Measurements from ENCODE around the gene GPAM. TPM values are rescaled to one million over a fixed set of nuclear protein-coding genes. Genes with fewer than 3 reads are reported as not detected.
A peak's percentile ranks its signal among the peaks of the same experiment; 100 is the strongest.

GPAM gene
- total RNA-seq, 8 experiments from 2014 or later = 10.4 to 103 (median 14.1) TPM

DNA sequence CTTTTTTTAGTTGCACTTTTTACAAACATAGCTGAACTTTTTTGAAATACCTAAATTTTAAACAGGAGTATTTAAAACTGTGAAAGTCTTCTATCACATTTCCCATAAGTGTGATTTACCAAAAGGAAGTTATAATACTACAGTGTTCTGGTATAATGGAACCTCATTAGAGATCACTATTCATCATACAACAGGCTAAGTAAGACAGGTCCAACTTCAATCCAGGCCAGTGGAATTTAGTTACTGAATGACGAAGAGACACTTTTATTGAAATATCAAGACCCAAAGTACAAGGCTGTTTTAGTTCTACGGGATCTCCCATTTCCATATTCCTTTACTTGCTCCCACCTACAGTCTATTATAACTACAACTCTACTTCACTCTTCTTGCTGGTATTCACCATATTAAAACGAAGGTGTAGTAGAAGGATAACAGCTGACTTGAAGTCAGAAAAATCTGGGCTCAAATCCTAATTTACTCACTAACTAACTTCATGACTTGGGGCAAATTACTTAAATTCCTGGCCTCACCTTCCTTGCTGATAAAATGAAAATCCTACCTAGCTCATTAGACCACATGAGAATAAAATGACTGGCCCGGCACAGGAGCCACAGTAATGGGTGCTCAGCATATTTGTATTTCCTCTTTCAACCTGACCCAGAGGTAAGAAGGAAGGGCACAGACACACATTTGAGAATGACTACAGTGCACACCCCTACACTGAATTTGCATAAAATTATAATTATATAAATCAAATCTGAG is 21.6 kb downstream of the GPAM start:
- in situ Hi-C loops (cut with MboI; ENCODE audit: low pct_unique_long_range_greater_than_20kb in 2 of 9, low sequenced_read_pairs in 9 of 9, unreplicated experiment in 9 of 9) = loop anchor here in 1 of 9 experiments (25.0 kb wide), 1 partner anchor 150 kb away; no protein-coding TSS in a partner anchor
- H3K4me1 ChIP-seq (replicated peaks in 1 of 2) = no peaks in the 10 kb centered on the region
- H3K4me3 ChIP-seq = no peak overlapping the region
- no peak overlapping the region for H3K27ac ChIP-seq
- WGBS, 10 experiments = 44 to 93% (median 61%) methylated on average over 1 to 4 of the region's 4 CpGs; no CpG with 5 or more reads in 1 of the 10 experiments
- no peak for ATAC-seq (replicated peaks in 6 of 8)

DNA sequence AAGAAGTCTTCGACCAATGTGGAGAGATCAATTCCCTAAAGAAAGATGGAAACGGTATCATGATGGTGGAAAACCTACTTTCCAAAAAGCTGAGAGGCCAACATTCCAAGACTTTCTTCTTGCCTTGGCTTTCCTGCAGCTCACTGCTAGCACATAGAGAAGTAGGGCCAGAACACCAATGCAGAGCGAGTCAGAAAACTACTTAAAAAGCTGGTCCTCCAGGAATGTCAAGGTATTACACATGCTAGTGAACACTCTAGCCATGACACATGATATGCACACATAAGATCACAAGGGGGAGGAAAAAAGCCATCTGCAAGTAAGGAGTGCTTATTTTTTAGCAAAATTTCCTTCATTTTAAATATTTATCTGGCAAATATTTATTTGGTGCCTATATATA is 22.7 kb downstream of the GPAM start:
- no peak for ATAC-seq (replicated peaks in 6 of 8)
- in situ Hi-C loops (cut with MboI; ENCODE audit: low pct_unique_long_range_greater_than_20kb in 2 of 9, low sequenced_read_pairs in 9 of 9, unreplicated experiment in 9 of 9) = loop anchor here in 1 of 9 experiments (25.0 kb wide), 1 partner anchor 151 kb away; no protein-coding TSS in a partner anchor

DNA sequence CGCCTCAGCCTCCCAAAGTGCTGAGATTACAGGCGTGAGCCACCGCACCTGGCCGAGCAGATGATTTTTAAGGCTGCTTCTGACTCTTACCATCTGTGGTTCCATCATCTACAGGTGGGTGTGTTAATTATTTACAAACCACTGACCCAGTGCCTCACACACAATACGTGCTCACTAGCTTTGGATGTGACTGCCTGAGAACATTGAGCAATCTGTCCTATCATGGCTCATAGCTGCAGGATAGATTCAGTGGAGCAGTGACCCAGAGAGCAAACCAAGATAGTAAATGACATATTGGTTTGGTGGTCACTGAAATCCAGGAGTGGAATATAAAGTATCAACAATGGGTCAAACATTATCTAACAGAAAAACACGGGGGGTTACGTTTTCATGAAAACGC is 24.1 kb downstream of the GPAM start:
- H3K27ac ChIP-seq = no peak overlapping the region
- no peak overlapping the region for H3K4me3 ChIP-seq
- ATAC-seq (replicated peaks in 6 of 8) = no peak
- 74 to 100% (median 97%) methylated on average over 1 to 6 of the region's 8 CpGs; no CpG with 5 or more reads in 2 of the 10 experiments for WGBS, 10 experiments
- H3K4me1 ChIP-seq (replicated peaks in 1 of 2) = no peaks in the 10 kb centered on the region
- in situ Hi-C loops (cut with MboI; ENCODE audit: low pct_unique_long_range_greater_than_20kb in 2 of 9, low sequenced_read_pairs in 9 of 9, unreplicated experiment in 9 of 9) = loop anchor here in 1 of 9 experiments (25.0 kb wide), 1 partner anchor 153 kb away; no protein-coding TSS in a partner anchor

More for the DNA sequence above, 22.7 kb downstream of the GPAM start:
- 57 to 100% (median 100%) methylated on average over 1 to 3 of the region's 3 CpGs; no CpG with 5 or more reads in 1 of the 10 experiments for WGBS, 10 experiments
- no peak overlapping the region for H3K4me3 ChIP-seq
- no peaks in the 10 kb centered on the region for H3K4me1 ChIP-seq (replicated peaks in 1 of 2)
- no peak overlapping the region for H3K27ac ChIP-seq

DNA sequence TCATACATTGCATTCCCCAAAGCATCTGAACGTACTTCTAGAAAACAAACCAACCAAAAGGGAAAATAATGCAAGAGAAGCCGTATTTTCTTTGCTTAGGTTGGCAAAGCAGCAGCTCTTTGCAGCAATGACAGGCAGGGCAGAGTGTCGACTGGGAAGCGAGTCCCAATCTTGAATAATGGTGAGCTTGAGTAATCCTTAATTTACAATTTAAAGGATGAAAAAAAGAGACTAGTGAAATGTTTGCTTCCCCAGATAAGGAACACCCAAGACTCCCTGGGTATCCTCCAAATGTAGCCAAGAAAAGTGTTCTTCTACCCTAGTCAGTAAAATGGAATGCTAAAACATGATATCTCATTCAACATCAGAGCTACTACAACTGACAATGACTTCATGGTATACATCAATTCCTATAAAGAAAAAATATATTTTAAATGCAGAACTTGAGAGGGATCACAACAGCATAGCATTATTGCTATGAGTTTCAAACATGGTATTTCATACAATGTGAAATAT is 32.0 kb downstream of the GPAM start:
- WGBS, 10 experiments = 6 to 94% (median 66%) methylated on average over 1 to 4 of the region's 4 CpGs
- Histone ChIP-seq H3K4me1 (replicated peaks in 1 of 2) (no peaks in the 10 kb centered on the region), H3K27ac (no peak overlapping the region), H3K4me3 (no peak overlapping the region)
- peak in 3 of 8 experiments; percentile 12 to 93 (median 84) for ATAC-seq (replicated peaks in 6 of 8)
- in situ Hi-C loops (cut with MboI; ENCODE audit: low pct_unique_long_range_greater_than_20kb in 2 of 9, low sequenced_read_pairs in 9 of 9, unreplicated experiment in 9 of 9) = loop anchor here in 1 of 9 experiments (25.0 kb wide), 1 partner anchor 161 kb away; no protein-coding TSS in a partner anchor

DNA sequence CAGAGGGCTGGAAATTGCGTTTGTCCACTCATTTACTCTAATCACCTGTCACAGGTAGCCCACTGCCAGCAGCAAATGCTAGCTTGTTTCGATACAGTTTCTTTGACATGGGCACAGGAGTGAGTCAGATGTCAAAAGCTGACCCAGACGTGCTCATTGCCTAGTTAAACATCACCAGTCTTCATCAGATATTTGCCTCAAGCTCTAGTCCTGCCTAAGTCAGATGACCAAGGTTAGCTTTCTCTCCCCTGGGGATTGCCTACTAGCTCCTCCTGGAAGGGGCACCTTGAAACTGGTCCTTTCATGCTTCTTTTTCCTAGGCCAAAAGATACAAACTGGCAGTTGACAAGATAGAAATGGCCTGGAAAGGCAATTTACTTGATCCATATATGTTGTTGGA is 35.2 kb downstream of the GPAM start:
- 83 to 100% (median 90%) methylated on average over 1 to 2 of the region's 3 CpGs; no CpG with 5 or more reads in 3 of the 10 experiments for WGBS, 10 experiments
- Histone ChIP-seq H3K4me1 (replicated peaks in 1 of 2) (no peaks in the 10 kb centered on the region), H3K27ac (no peak overlapping the region), H3K4me3 (no peak overlapping the region)
- ATAC-seq (replicated peaks in 6 of 8) = no peak
- in situ Hi-C loops (cut with MboI; ENCODE audit: low pct_unique_long_range_greater_than_20kb in 2 of 9, low sequenced_read_pairs in 9 of 9, unreplicated experiment in 9 of 9) = loop anchor here in 7 of 9 experiments (25.0 kb wide), 4 partner anchors 289 to 1536 kb away; partner anchors contain the start of genes ADRA2A (in 3 of the 7), VTI1A (in 2 of the 7) and ZDHHC6 (in 2 of the 7)

DNA sequence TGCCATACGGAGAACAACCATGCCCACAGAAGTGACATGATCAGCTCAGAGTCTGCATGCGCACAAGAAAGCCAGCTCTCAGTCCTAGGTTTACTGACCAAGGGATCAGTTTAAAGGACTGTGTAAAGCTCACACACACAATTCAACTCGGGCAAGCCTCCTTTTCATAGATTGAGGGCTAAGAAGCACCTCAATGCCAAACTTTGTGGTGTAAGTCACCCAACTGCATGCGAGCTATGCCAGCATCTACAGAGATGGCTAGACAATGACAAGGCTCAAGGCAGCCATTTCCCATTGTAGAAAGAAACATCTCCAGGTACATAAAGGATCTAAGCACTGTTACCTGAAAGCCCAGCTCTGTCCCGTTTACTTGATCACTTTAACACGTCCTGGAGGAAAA is 36.8 kb downstream of the GPAM start:
- ATAC-seq (replicated peaks in 6 of 8) = no peak
- in situ Hi-C loops (cut with MboI; ENCODE audit: low pct_unique_long_range_greater_than_20kb in 2 of 9, low sequenced_read_pairs in 9 of 9, unreplicated experiment in 9 of 9) = loop anchor here in 7 of 9 experiments (25.0 kb wide), 4 partner anchors 291 to 1534 kb away; partner anchors contain the start of genes ADRA2A (in 3 of the 7), VTI1A (in 2 of the 7) and ZDHHC6 (in 2 of the 7)

DNA sequence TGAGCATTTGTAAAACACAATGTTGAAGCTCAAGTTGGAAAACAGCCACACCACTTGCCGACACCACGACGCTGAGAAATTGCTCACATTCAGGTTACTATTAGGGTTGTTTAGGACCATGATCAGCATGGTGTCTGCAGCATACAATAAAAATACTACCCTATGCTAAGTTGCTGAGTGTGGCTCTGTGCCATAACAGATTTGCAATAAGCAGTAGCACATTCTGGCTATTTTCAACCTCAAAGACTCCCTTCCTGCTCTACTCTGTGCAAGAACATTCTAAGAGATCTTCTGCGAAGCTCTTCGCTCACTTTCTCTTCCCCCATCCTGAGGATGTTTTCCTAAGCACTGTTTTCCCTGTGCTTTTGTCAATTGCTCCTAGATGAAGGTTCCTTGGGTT is 38.3 kb downstream of the GPAM start:
- Histone ChIP-seq H3K4me1 (replicated peaks in 1 of 2) (no peaks in the 10 kb centered on the region), H3K4me3 (no peak overlapping the region), H3K27ac (no peak overlapping the region)
- ATAC-seq (replicated peaks in 6 of 8) = no peak
- in situ Hi-C loops (cut with MboI; ENCODE audit: low pct_unique_long_range_greater_than_20kb in 2 of 9, low sequenced_read_pairs in 9 of 9, unreplicated experiment in 9 of 9) = loop anchor here in 7 of 9 experiments (25.0 kb wide), 4 partner anchors 292 to 1533 kb away; partner anchors contain the start of genes ADRA2A (in 3 of the 7), VTI1A (in 2 of the 7) and ZDHHC6 (in 2 of the 7)
- WGBS, 10 experiments = 40 to 100% (median 90%) methylated on average over 1 to 5 of the region's 5 CpGs; no CpG with 5 or more reads in 2 of the 10 experiments

More for the DNA sequence above, 36.8 kb downstream of the GPAM start:
- H3K4me1 ChIP-seq (replicated peaks in 1 of 2) = no peaks in the 10 kb centered on the region
- 80 to 96% (median 87%) methylated on average over 1 to 6 of the region's 6 CpGs; no CpG with 5 or more reads in 3 of the 10 experiments for WGBS, 10 experiments
- no peak overlapping the region for H3K4me3 ChIP-seq
- no peak overlapping the region for H3K27ac ChIP-seq

DNA sequence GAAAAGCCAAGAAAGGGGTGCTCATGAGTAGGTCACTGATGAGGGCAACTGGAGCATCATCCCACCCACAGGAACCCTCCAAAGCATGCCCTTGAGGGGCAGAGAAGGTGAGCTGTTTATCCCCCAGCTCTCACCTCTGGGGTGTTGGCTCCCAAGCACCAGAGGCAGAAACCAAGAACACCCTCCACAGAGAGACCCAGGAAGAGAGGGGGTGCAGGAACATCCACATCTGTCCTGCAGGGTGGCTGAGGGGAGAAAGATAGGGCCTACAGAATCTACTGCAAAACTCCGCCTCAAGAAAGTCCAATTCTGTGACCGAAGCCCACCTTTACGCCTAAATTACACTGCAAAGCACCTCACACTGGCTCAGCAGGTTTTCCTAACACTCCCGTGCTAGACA is 40.1 kb downstream of the GPAM start:
- no peak for ATAC-seq (replicated peaks in 6 of 8)
- peaks cover 0 to 3% of the 10 kb centered on the region in 2 donors for H3K4me1 ChIP-seq (replicated peaks in 1 of 2)
- in situ Hi-C loops (cut with MboI; ENCODE audit: low pct_unique_long_range_greater_than_20kb in 2 of 9, low sequenced_read_pairs in 9 of 9, unreplicated experiment in 9 of 9) = loop anchor here in 7 of 9 experiments (25.0 kb wide), 4 partner anchors 294 to 1531 kb away; partner anchors contain the start of genes ADRA2A (in 3 of the 7), VTI1A (in 2 of the 7) and ZDHHC6 (in 2 of the 7)
- 60 to 75% (median 66%) methylated on average over 1 to 3 of the region's 4 CpGs; no CpG with 5 or more reads in 6 of the 10 experiments for WGBS, 10 experiments
- no peak overlapping the region for H3K4me3 ChIP-seq
- no peak overlapping the region for H3K27ac ChIP-seq

DNA sequence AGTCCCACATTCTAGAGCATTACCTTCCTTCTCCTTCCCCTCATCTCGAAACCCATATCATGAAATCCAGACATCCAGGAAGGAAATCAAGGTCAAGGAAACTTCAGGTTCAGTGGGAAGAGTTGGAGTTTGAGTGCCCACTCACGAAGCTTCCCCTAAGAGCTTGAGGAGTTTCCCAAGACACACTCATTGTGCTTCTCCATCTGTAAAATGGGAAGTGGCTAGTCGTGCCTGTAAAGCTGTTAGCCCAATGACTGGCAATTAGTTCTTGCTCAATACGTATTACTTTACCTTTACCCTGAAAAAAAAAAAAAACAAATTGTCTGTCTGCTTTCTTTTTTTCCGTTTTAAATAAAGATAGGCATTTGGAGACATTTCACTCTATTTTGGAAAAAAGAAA is 42.3 kb downstream of the GPAM start:
- 60 to 98% (median 75%) methylated on average over 1 to 5 of the region's 5 CpGs; no CpG with 5 or more reads in 1 of the 10 experiments for WGBS, 10 experiments
- no peak overlapping the region for H3K27ac ChIP-seq
- ATAC-seq (replicated peaks in 6 of 8) = no peak
- H3K4me1 ChIP-seq (replicated peaks in 1 of 2) = peaks cover 0 to 3% of the 10 kb centered on the region in 2 donors
- in situ Hi-C loops (cut with MboI; ENCODE audit: low pct_unique_long_range_greater_than_20kb in 2 of 9, low sequenced_read_pairs in 9 of 9, unreplicated experiment in 9 of 9) = loop anchor here in 7 of 9 experiments (25.0 kb wide), 4 partner anchors 296 to 1529 kb away; partner anchors contain the start of genes ADRA2A (in 3 of the 7), VTI1A (in 2 of the 7) and ZDHHC6 (in 2 of the 7)
- no peak overlapping the region for H3K4me3 ChIP-seq

DNA sequence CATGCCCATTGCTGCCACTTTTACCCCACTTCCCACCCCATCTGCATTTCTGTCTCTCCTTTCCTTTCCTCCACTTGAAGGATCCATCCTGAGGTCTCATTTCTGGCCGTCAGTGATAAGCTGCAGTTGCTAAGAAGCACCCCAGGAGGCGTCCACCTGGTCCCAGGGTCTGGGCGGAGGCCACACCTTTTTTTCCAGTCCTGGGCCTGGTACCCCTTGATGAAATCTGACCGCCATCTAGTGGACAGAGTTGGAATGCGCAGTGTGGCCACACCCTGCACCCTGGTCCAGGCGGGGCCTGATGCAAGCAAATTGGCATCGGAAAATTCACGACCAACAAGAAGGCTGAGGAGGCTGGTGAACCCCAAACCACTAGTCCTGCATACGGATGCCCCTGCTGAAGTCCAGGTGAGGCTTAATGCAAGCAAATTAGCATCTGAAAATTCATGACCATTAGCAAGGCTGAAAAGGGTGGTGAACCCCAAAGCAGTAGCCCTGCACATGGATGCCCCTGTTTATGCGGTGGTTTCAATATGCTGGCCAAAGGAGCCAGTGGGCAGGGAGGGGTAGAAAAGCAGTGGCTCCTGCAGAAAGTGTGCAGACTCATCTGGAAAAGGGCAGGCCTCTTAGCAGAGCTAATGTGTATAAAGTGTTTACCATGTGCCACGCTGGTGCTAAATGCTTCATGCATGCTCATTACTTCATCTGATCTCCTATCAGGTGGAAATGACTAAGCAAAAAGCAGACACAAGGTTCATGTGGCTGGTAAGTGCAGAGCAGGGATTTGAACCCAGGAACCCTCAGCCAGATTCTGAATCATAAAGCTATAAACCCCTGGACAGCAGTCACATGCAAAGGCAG is 43.2 kb downstream of the GPAM start:
- no peak overlapping the region for H3K4me3 ChIP-seq
- 0 to 45% (median 20%) methylated on average over 2 to 8 of the region's 11 CpGs; no CpG with 5 or more reads in 1 of the 10 experiments for WGBS, 10 experiments
- H3K27ac ChIP-seq = no peak overlapping the region
- peak; percentile 78 to 95 (median 90) for ATAC-seq (replicated peaks in 6 of 8)
- peaks cover 0 to 3% of the 10 kb centered on the region in 2 donors for H3K4me1 ChIP-seq (replicated peaks in 1 of 2)
- in situ Hi-C loops (cut with MboI; ENCODE audit: low pct_unique_long_range_greater_than_20kb in 2 of 9, low sequenced_read_pairs in 9 of 9, unreplicated experiment in 9 of 9) = loop anchor here in 7 of 9 experiments (25.0 kb wide), 4 partner anchors 297 to 1528 kb away; partner anchors contain the start of genes ADRA2A (in 3 of the 7), VTI1A (in 2 of the 7) and ZDHHC6 (in 2 of the 7)

DNA sequence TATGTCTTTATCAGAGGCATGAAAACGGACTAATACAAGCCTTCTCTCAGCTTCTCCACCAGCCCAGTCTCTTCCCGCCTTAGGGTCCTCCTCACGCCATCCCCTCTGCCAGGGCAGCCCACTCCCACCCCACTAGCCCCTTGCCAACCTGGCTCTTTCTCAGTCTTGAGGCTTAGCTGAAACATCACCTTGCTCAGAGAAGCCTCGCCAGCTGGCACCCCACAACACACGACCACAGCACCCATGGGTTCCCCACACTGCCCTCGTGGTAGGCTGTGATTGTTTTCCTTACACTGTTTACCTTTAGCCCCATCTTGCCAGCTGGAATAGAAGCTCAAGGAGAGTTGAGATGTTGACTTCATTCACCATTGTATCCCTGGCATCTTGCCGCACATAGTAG is 44.4 kb downstream of the GPAM start:
- ATAC-seq (replicated peaks in 6 of 8) = no peak
- peaks cover 0 to 3% of the 10 kb centered on the region in 2 donors for H3K4me1 ChIP-seq (replicated peaks in 1 of 2)
- no peak overlapping the region for H3K4me3 ChIP-seq
- in situ Hi-C loops (cut with MboI; ENCODE audit: low pct_unique_long_range_greater_than_20kb in 2 of 9, low sequenced_read_pairs in 9 of 9, unreplicated experiment in 9 of 9) = loop anchor here in 7 of 9 experiments (5.0 to 25.0 kb wide), 6 partner anchors 298 to 1527 kb away; partner anchors contain the start of genes ADRA2A (in 5 of the 7), VTI1A (in 2 of the 7) and ZDHHC6 (in 2 of the 7)
- no peak overlapping the region for H3K27ac ChIP-seq
- 81 to 100% (median 93%) methylated on average over 2 to 6 of the region's 7 CpGs for WGBS, 10 experiments
